NCI-H226 (cell line): Measurements from ENCODE around the gene GJB6.
A peak's percentile ranks its signal among the peaks of the same experiment; 100 is the strongest.

Source experiments
- DNase-seq: peaks from one replicate; pipeline ENCODE4 v3.0.0-alpha.2; 2015

The GJB6 gene

DNA sequence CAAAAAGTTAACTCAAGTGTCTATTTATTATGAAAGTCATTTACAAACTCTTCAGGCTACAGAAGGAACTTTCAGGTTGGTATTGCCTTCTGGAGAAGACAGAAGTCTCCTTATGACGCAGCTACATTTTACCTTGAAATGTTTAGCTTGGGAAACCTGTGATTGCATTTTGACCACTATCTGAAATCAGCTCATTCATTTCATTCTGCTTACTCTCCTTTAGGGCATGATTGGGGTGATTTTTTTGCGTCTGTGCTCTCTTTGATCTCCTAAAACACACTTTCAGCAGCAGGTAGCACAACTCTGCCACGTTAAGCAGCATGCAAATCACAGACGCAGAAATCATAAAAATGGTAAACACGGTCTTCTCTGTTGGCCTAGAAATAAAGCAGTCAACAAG is 9.6 kb downstream of the GJB6 start:
- no peak for DNase-seq

DNA sequence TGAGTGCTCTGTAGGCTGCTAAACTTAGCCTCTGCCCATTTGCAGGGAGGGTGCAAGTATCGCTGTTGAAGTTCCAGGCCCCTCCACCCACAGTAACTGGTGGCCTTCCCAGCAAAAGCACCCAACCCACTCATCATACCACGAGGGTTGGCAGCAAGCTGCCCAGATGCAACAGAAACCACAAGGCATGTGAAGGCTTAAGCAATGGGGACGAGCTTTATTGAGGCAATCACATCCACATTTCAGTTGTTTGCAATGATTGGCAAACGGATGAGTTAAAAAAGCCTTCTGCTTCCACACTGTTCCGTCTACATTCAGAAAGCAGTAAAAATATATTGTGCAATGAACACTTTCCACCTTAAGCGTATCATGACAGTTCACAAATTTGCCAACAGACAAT is 10.3 kb downstream of the GJB6 start:
- no peak for DNase-seq

DNA sequence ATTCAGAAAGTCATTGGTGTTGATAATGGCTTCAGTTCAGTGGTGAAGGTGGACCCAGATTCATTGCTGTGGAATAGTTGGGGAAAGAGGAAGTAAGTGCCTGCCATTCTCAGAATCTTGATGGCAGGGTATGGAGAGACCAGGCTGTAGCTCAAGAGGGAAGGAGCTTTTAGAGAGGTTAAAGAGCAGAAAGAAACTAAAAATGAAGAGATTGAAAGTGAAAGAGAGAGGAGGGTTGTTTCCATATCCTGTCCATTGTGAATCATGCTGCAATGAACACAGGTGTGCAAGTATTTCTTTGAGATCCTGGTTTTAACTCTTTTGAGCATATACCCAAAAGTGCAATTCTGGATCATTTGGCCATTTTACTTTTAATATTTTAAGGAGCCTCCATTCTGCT is 12.5 kb downstream of the GJB6 start:
- no peak for DNase-seq

DNA sequence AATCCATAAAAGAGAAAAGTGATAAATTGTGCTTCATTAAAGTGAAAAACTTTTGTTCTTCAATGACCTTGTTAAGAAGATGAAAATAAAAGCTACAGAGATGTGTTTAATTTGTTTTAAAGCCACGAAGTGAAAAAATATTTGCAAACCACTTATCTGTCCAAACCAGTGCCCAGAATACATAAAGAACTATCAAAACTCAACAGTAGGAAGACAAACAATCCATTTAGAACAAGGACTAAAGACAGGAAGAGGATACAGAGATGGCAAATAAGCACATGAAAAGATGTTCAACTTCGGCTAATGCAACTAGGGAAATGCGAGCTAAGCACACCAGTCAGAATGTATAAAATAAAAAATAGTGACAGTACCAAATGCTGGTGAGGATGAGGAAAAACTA is 15.0 kb downstream of the GJB6 start:
- no peak for DNase-seq

DNA sequence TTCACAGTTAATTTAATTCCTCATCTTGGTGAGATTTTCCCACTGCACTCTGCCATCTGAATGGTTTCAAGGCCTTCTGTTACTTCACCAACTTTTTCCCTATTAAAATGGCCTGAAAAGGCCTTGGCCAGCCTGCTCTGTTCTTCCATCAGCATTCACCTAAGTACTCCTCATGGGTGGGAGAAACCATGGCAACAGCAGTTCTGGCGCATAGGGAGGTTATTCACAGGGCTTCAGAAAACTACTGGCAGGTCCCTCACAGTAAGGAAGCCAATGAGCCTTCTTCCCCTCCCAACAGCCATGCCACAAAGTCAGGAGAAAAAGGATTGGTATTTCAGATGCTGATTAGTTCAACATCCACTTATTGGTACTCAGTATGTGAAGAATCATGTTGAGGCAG is 22.2 kb downstream of the GJB6 start:
- DNase-seq: no peak

DNA sequence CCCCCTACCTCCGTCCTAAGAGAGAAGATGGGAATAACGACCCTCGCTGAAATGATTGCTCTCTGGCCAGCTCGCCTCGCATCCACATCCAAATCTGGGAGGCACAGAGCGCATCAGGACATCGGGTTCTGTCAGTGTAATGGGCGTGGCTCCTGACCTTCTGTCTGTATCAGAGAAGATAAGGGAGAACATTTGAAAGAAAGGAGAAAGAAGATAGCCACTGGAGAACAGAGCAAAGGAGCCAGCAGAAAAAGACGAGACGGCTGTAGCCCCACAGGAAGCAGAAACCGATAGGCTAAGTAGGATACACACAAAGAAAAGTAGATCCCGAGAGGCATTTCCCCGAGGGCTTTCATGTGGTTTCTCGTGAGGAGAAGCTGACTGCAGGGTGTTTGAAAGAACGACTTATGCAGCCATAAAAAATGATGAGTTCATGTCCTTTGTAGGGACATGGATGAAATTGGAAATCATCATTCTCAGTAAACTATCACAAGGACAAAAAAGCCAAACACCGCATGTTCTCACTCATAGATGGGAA is 25.4 kb downstream of the GJB6 start:
- no peak for DNase-seq

DNA sequence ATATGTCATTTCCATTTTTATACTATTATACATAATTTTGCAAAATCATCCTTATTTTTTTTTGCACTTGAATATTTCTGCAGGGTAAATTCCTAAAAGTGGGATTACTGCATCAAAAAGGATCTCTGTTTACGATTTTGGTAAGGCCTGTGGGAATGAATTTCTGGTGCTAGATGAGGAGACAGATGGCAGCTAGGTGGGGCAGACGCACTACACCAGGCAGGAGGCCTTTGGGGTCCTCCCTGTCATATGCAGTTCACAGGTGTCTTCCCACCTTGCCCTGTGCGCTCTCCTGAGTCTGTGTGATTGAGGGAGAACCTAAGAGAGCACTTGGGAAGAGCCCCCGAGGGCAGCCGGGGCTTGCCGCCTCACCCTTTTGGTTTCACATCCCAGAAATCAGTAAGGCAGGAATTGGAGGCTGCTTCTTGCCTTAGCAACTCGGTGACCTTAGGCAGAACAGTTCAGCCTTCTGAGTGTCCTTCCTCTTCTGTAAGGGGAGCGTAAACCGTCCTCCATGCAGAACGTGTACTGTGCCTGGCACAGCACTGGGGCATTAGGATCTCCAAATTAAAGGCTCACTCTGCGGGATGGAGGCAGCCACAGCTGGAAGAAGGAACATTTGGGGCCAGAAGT is 25.9 kb downstream of the GJB6 start:
- DNase-seq: no peak

DNA sequence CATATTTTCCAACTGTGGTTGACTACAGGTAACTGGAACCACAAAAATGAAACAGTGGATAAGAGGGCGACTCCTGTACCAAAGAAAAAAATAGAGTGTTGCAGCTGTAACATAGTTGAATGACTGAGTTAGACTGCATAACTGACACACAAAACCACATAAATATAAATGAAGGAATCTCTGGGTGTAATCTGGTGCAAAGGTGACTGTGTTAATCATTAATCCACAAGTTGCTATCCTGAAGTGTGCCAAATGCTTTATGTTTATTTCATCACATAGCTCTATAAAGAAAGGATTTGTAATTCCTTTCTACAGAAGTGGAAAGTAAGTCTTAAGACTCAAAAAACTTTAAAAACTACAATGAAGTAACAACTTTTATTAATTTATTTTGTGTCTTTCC is 33.3 kb downstream of the GJB6 start:
- DNase-seq: no peak

DNA sequence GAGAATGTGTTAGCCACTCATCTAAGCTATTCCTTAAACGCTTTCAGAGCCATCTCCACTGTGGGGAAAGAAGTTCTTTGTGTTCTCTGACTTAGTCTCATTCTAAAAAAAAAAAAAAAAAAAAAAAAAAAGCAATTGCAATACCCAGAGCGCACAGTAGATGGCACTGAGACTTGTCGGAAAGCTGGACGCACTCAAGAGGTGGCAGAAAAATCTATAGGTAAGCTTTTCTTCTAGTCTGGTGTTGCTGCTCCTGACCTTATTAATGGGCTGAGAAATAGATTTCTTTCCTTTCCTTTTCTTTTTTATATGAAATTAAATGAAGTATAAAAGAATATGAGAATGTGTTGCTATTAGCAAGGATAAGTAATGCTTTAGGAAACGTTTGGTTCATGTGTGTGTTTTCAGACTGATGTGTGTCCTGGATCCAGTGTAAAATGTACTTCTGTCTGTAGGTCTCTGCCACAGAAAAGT is 34.7 kb downstream of the GJB6 start:
- no peak for DNase-seq

DNA sequence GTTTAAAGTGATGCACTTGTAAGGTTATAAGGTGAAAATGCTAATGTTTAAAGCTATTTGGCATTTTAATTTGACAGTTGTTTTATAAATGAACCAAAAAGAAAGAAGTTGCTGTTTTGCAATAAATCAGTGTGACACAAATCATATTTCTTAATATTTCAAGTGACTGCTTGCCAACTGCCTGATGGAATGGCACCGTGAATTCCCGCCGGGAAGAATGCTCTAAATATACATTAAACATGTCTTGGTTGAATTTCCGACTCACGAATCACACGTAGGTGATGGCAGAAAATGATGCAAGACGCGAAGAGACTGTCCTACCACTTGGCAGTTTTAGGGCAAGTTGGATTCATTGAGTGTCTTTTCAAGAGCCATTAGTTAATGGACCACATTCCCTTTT is 36.3 kb downstream of the GJB6 start:
- DNase-seq: no peak

DNA sequence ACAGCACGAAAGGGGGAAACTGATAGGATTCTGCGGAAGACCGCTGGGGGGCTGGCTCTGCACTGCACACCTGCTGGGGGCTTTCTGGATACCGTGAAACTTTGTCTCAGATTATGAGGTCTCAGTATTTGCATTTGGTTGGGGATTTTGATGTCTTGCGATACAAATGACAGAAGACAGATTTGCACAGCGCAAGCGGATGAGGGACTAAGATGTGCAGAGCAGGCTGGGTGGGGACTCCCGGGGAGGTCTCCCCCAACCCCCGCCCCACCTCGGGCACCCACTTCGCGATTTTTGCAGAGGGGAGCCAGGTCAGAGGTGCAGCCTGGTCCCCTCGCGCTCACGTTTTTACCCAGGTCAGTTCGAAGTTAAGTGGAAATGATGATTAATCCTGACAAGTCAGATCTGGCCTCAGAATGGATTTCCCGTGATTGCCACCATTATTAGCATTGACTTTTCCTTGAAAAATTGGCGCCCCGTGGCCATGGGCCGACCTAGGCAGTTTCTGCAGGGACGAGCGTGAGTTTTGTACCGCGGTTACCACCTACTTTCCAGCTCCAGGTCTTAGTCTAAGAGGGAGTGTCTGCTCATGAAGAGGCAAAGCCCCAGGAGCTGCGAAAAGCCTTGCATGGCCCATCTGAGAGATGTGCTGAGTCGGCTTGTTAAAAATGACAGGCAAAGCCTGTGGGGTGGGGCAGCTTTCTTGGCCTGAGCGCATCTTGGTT is 38.0 kb downstream of the GJB6 start:
- DNase-seq: no peak

DNA sequence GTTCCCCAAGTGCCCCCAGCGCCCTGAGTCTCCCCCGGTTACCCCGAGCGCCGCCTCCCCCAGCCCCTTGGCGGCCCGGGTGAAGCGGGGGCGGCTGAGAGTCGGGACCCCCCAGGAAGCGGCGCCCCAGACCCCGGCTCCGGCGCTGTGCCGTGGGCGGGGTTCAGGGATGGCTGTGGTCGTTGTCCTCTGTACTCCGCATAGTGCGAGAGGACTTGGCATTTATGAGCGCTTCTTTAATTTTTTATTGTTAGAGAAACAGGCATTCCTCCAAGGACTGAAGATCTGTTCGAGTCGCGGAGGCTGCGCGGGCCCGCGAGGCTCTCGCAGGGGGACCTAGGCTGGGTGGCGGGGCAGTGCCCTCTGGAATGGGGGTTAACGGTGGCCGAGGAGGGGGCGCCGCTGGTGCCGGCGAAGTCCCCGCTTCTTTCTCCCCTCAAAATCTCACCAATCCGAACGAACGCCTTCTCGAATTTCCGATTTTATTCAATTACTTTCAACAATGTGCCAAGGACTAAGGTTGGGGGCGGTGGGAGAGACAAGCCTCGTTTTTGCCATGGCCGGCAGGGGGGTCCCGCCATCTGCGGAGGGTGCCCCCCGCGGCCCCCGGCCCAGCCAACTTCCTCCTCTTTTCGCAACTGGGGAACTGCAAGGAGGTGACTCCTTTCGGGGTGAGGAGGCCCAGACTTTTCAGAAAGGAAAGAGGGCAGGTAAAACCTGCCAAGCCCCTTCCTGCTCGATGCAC is 38.8 kb downstream of the GJB6 start:
- no peak for DNase-seq

DNA sequence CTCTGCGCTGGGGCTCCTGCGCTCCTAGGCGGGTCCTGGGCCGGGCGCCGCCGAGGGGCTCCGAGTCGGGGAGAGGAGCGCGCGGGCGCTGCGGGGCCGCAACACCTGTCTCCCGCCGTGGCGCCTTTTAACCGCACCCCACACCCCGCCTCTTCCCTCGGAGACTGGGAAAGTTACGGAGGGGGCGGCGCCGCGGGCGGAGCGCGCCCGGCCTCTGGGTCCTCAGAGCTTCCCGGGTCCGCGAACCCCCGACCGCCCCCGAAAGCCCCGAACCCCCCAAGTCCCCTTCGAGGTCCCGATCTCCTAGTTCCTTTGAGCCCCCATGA is 39.3 kb downstream of the GJB6 start, which contains the start of gene GJB2:
GJB2 (minus strand) TSS at position 103 of the 326 bp plus-strand sequence. CDS start 3,357 bp downstream, outside the sequence.
- no peak for DNase-seq

DNA sequence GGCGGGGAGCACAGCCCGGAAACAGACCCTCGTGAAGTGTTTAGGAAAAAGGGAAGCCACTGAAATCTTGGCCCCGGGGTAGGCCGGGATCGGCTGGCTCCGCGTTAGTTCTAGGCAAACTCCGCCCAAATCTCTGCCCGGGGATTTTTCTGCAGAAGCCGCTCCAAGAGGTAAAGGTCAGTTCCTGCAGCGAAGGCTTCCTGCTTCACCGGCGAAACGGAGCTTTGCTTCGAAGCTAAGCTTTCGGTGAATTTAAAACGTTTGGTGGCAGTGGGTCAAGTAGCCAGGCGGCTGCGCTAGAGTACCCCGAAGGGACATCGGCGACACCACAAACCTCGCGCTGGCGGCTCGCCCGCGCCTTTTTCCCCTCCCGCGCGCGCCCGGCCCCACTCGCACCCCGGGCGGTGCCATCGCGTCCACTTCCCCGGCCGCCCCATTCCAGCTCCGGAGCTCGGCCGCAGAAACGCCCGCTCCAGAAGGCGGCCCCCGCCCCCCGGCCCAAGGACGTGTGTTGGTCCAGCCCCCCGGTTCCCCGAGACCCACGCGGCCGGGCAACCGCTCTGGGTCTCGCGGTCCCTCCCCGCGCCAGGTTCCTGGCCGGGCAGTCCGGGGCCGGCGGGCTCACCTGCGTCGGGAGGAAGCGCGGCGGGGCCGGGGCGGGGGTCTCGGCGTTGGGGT is 39.8 kb downstream of the GJB6 start:
- peak; percentile 36 for DNase-seq

DNA sequence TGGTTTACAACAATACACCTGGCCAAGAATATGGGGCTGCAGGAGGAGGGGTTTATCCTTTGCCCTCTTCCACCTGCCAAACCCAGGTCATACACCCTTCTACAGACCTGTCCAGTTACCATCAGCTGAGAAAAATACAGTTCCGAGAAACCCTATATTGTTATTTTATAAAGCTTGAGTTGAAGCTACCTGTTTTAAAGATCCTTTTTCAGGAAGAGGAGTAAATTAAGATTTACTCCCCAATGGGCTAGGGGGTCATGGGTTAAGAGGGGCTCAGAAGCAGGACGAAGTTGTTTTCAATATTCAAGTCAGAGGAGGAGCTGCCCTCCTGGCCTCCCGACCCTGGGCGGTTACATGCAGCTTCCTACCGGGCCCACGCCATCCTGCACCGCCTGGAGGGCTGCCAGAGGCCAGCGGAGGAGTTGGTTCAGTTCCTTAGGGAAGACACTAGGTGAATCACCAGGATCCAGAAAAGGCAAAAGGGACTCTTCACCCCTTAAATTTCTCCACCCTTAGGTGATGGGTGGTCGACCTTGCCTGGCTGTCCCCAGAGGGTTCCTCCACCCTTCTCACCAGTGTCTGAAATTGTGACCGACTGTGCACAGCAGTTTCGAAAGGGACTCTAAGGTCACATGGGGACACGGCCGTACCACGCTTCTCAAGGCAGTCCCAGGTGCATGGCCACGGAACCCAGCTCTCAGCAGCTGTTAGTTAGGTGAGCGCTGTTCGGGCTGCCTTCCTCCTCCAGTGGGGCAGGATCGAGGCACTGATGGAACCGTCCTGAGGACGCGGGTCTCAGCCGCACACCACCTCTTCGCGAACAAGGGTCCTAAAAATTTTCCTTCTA is 40.6 kb downstream of the GJB6 start:
- peak; percentile 43 for DNase-seq

DNA sequence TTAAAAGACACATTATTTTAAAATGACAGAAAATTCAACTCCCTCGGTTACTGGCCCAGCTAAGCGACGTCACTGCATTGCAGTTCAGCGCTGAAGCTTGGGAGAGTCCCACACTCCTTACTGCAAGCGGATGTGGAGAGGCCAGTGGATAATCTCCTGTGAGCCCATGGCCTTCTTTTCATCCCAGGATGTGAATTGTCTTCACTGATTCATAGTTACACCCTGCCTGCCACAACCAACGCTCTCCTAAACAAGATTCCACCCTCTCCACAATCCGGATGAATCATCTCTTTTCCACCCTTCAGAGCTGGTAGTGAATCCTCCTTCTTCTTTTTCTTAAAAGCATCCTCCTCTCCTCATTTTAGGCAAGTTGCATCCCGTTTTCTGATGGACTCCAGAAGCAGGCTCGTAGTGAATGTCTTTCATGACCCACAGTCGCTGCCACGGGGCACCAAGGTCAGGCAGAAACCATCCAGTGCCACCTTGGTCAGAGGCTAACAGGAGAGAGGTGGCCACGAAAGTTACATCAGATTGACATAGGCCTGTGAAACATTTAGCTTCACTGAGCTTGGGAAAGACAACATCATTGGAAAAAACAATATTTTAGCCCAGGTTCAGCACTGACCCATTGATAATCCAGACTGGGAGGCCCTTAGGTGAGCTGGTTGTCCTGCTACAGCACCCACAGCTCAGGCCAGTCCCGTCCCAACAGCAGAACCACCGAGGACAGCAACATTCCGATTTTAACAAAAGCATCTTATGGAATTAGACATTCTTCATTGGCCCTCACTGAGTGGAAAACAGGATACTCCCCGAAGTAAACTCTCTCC is 41.4 kb downstream of the GJB6 start:
- peak; percentile 72 for DNase-seq

DNA sequence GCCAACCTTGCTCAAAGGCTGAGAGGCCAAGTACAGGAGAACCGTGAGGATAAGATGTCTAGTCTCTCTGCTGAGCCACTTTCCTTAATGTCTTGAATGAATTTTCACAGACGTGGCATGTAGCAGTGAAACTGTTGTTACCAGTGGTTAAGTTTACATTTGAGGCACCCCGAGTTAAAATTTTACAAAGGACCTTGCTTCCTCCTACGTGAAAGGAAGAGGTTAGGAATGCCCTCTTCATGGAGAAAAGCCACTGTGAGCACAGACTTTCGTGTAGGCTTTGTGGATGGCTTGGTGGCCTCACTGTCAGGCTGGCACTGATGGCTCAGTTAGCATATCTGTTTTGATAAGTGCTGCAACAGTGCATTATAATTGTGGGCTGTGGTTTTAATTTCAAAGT is 42.0 kb downstream of the GJB6 start:
- no peak for DNase-seq

DNA sequence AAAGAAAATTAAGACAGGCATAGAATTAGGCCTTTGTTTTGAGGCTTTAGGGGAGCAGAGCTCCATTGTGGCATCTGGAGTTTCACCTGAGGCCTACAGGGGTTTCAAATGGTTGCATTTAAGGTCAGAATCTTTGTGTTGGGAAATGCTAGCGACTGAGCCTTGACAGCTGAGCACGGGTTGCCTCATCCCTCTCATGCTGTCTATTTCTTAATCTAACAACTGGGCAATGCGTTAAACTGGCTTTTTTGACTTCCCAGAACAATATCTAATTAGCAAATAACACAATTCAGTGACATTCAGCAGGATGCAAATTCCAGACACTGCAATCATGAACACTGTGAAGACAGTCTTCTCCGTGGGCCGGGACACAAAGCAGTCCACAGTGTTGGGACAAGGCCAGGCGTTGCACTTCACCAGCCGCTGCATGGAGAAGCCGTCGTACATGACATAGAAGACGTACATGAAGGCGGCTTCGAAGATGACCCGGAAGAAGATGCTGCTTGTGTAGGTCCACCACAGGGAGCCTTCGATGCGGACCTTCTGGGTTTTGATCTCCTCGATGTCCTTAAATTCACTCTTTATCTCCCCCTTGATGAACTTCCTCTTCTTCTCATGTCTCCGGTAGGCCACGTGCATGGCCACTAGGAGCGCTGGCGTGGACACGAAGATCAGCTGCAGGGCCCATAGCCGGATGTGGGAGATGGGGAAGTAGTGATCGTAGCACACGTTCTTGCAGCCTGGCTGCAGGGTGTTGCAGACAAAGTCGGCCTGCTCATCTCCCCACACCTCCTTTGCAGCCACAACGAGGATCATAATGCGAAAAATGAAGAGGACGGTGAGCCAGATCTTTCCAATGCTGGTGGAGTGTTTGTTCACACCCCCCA is 43.2 kb downstream of the GJB6 start:
- no peak for DNase-seq

DNA sequence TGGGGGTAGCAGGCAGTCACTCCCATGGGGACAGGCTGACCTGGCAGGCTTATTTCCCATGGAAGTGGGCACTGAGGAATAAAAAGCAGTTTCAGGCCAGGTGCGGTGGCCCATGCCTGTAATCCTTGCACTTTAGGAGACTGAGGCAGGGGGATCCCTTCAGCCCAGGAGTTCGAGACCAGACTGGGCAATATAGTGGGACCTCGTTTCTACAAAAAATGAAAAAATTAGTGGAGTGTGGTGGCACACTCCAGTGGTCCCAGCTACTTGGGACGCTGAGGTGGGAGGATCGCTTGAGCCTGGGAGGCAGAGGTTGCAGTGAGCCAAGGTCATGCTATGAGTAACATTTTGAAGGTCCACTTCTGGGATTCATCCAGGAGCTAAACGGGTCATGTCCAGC is 45.3 kb downstream of the GJB6 start:
- no peak for DNase-seq

DNA sequence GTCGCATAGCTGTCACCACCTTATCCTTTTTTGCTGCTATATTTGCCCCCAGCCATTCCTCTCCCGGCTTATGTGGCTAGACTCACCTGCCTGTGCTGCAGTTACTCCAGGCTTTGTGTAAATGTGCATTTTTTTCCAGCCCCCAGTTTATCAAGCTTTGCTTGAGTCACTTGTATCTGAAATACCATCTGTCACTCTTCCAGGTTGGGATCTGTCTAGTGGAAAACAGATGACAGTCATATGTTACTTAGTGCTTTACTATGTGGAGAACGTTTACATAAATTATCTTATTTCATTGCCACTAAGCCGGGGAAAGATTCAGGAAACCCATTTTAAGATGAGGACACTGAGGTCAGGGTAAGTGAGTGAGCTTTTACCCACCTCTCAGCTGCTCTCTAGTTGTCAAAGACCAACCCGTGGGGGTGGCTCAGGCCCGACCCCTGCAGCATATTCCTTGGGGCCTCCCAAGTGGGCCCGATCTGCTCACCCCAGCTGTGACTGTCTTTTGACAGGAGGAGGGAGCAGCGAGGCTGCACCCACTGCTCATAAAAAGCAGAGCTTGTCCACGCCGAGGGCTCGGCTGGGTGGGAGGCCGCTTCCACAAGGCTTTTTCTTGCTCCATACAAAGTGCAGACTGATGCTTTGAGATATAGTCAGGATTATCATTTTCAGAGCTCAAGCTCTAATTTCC is 46.6 kb downstream of the GJB6 start:
- DNase-seq: no peak
